HG02610 (cell line): Measurements from ENCODE around the gene ALOX5.
A peak's percentile ranks its signal among the peaks of the same experiment; 100 is the strongest.
"Not testable (repeated sequence)": the region's sequence is repeated elsewhere in the genome, so short reads cannot be mapped to it uniquely, and the experiment has no call there.

Source experiments
- ATAC-seq: cut with Tn5 transposase; IDR thresholded peaks from one replicate; pipeline ENCODE4 v1.9.1; 2021; ENCODE audit warnings: mild to moderate bottlenecking, moderate library complexity; ENCODE audit not compliant: unreplicated experiment

Gene ALOX5

GRCh38 chr10:45373003-45373575 lies 927 bp upstream of the ALOX5 start:
- peak; percentile 26 for ATAC-seq

- no peak for ATAC-seq
Observed at GRCh38 chr10:45374350-45375052, 485 bp downstream of the ALOX5 start.

- no peak for ATAC-seq
Observed at GRCh38 chr10:45375101-45375500, 1.1 kb downstream of the ALOX5 start.

- ATAC-seq = no peak
Observed at GRCh38 chr10:45375716-45376231, 1.8 kb downstream of the ALOX5 start.

GRCh38 chr10:45376371-45376801 lies 2.4 kb downstream of the ALOX5 start:
- ATAC-seq = no peak

GRCh38 chr10:45377321-45377720 lies 3.3 kb downstream of the ALOX5 start:
- ATAC-seq = no peak

- no peak for ATAC-seq
Observed at GRCh38 chr10:45377858-45378257, 3.8 kb downstream of the ALOX5 start.

GRCh38 chr10:45378914-45379726 lies 5.1 kb downstream of the ALOX5 start:
- no peak for ATAC-seq

GRCh38 chr10:45379891-45380540 lies 6.0 kb downstream of the ALOX5 start:
- no peak for ATAC-seq

GRCh38 chr10:45380903-45381620 lies 7.0 kb downstream of the ALOX5 start:
- ATAC-seq = no peak

GRCh38 chr10:45382591-45382990 lies 8.6 kb downstream of the ALOX5 start:
- no peak for ATAC-seq

- ATAC-seq = no peak
Observed at GRCh38 chr10:45383682-45384330, 9.8 kb downstream of the ALOX5 start.

- ATAC-seq = no peak
Observed at GRCh38 chr10:45386657-45387056, 12.6 kb downstream of the ALOX5 start.

- no peak for ATAC-seq
Observed at GRCh38 chr10:45387096-45387893, 13.3 kb downstream of the ALOX5 start.

- not testable (repeated sequence) for ATAC-seq
Observed at GRCh38 chr10:45389671-45390070, 15.7 kb downstream of the ALOX5 start.

GRCh38 chr10:45391636-45392035 lies 17.6 kb downstream of the ALOX5 start:
- ATAC-seq = not testable (repeated sequence)

GRCh38 chr10:45395554-45395953 lies 21.5 kb downstream of the ALOX5 start:
- no peak for ATAC-seq

- no peak for ATAC-seq
Observed at GRCh38 chr10:45398595-45398994, 24.6 kb downstream of the ALOX5 start.

- no peak for ATAC-seq
Observed at GRCh38 chr10:45399113-45399512, 25.1 kb downstream of the ALOX5 start.
